ENCODE measurements around the gene SFT2D3.

Gene SFT2D3, protein sequence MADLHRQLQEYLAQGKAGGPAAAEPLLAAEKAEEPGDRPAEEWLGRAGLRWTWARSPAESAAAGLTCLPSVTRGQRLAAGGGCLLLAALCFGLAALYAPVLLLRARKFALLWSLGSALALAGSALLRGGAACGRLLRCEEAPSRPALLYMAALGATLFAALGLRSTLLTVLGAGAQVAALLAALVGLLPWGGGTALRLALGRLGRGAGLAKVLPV

DNA sequence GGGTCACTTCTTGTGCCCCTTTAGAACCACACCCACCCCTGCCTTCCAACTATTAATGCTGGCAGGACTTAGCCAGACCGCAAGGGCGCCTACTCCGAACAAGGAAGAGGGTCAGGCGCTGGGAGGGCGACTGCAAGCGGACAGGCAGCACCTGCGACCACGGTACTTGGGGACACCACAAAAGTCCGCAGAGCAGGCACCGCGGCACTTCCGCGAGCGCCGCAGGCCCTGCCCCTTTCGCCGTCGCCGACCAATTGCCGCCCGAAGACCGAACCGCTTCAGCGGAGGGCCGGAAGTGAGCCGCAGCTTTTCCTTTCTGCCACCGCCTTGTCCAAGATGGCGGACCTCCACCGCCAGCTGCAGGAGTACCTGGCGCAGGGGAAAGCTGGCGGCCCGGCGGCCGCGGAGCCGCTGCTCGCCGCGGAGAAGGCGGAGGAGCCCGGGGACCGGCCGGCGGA is at the start of gene SFT2D3:
TSS of gene SFT2D3 (plus strand) at position 305 of the 458 bp plus-strand sequence. CDS start at position 337, 32 bp downstream.
- DNase-seq (ENCODE audit: extremely low spot score, insufficient read length, low read depth) (peak; percentile 84), FAIRE-seq (no peak)

DNA sequence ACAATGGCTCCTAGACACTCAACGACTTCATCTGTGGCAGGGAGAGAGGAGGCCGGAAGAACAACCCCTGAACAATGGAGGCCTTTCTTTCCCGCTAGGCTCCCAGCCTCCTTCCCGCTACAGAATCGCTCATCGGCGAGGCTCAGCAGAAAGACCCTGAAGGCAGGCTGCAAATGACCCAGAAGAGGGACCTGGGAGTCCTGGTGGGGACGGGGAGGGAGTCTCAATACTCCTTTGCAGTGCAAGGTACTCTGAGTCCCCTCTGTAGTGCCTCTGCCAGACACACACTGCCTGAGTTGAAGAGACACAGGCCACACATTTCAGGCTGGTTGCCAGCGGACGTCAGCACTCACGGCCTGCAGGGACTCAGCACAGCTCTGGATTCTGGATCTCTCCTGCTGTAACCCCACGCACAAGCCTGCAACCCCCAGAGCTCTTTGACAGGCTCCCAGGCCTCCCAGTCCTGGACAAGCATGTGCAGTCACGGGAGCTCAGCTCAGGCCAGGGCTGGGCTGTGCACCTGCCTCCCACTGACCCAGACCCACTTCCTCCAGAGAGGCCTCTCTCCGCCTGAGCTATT is 49.2 kb upstream of the SFT2D3 start:
- DNase-seq (ENCODE audit: extremely low spot score, insufficient read length, low read depth) (no peak), FAIRE-seq (no peak)

DNA sequence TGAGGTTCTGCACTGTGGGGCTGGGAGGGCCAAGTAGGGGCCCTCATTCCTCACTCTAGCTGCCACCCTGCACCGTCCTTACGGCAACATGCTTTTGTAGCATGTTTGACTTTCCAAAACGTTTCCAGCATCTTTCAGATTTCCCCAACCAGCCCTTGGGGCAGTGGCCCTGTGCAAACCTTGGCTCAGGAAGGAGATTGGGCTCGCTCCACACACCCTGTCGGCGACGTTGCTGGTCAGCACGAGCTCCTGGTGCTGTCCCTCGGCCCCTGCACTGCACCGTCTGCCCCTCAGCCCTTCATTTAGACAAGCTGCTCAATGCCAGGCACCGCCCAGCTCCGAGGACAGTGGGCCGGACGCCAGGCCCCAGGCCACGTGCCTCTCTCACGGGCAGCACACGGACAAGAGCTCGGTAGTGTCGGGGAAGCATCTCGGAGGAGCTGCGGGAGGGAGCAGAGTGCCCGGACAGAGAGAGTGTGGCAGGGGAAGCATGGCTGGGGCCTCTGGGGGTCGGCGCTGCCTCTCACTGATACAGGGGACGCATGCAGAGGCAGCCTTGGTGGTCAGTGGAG is 48.4 kb upstream of the SFT2D3 start:
- no peak for FAIRE-seq

DNA sequence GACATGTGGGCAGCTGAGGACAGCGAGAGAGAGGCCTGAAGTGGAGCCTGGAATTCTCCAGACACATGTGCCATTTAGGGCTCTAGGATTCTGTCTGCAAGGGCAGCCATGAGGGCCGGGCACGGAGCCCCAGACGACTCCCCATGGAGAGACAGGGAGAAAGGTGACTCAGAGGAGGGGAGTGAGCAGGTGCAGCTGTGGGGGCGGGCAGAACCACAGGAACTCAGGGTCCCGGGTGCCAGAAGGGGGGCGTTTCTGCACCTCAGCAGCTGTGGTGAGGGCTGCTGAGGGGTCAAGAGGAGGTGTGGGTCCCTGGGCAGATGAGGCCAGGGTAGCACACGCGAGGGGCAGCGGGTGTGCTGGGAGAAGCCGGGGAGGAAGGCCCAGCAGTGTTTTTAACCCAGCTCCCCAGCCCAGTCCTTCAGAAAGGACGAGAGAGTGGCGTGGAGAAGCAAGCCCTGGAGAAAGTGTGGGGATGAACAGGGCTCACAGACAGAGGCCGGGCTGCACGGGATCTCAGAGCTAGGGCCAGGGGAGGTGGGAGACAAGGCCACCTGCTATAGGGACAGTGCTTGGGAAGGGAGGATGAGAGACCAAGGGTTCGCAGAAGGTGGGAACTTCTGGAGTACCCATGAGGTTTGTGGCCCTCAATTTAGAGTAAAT is 47.7 kb upstream of the SFT2D3 start:
- FAIRE-seq: no peak
- no peak for DNase-seq (ENCODE audit: extremely low spot score, insufficient read length, low read depth)

More for the DNA sequence above, 48.4 kb upstream of the SFT2D3 start:
- DNase-seq (ENCODE audit: extremely low spot score, insufficient read length, low read depth): no peak

DNA sequence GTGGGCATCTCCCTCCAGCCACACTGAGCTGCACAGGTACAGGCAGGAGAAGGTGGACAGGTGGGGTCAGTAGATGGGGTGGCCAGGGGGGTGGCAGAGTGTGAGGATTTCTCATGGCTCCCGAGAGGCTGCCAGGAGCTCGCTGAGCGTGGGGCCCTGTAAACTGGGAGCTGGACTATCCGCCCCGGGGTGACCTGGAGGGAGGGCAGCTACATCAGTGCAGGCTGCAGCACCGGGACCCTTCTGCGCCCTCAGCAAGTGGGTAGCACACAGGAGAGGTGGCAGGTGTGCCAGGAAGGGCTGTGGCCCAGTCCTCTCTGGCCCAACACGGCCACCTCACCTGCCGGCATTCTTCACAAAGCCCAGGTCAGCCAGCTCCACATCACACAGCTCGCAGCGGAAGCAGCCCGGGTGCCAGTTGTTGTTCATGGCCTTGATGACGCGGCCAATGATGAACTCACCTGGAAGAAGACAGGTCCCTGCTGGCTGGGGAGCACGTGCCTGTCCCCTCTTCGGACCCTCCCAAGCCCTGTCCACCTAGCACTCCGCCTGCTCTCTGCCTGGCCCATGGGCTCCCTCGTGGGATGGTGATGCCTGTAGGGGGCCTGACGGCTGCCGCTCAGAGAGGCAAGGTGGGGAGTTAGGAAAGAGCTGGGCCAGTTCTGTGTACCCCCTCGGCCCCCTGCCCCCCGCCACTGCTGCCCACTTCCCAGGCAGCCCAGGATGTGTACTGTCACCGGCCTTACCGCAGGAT is 47.0 kb upstream of the SFT2D3 start:
- no peak for FAIRE-seq
- no peak for DNase-seq (ENCODE audit: extremely low spot score, insufficient read length, low read depth)

DNA sequence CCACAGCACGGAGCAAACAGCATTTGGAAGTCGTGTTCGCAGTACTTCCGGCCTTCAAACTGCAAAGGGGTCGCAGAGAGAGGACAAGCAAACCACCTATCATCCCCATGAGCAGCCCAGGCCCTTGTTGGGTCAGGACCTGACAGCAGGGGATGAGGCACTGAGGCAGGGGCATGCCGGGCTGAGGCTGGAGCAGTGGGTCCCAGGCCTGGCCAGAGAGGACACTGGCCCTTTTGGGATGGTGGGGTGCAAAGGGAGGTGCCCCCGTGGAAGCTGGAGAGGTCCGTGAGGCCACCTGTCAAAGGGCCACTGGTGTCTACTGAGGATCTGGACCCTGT is 46.5 kb upstream of the SFT2D3 start:
- DNase-seq (ENCODE audit: extremely low spot score, insufficient read length, low read depth): no peak
- no peak for FAIRE-seq

DNA sequence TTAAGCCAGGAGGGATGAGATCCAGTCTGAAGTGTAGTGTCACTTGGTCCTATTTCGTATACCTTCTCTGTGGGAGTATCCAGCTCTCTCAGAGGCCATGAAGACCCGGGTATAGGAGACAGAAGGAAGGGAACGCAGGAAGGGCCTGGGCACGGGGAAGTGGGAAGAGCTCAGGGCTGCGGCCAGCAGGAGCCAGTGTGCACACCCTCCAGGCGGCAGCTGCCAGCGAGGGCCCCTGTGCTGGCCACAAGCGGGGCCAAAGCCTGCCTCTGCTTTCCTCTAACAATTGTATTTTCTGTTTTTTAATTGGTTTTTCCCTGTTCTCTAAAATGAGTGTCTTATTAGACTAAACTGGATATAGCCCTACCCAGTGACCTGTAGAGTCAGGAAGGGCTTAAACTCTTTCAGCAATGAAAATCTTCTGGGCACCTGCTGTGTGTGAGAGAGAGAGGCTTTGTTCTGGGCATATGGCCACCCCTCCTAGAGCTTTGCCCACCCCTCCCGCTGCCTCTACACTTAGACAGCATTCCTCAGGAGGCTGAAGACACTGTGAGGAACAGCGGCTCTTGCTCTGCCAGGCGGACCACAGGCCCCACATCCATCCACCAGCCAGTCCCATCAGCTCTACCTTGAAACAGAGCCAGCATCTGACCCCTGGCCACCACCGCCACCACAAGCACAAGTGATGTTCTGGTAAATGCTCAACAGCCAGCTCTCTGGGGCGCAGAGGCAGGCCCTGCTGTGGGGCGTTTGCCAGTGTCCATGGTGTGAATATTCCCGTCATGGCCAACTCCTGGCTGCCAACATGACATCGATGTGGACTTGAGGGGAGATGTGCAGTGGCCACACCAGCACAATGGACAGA is 45.9 kb upstream of the SFT2D3 start:
- DNase-seq (ENCODE audit: extremely low spot score, insufficient read length, low read depth) (no peak), FAIRE-seq (no peak)

DNA sequence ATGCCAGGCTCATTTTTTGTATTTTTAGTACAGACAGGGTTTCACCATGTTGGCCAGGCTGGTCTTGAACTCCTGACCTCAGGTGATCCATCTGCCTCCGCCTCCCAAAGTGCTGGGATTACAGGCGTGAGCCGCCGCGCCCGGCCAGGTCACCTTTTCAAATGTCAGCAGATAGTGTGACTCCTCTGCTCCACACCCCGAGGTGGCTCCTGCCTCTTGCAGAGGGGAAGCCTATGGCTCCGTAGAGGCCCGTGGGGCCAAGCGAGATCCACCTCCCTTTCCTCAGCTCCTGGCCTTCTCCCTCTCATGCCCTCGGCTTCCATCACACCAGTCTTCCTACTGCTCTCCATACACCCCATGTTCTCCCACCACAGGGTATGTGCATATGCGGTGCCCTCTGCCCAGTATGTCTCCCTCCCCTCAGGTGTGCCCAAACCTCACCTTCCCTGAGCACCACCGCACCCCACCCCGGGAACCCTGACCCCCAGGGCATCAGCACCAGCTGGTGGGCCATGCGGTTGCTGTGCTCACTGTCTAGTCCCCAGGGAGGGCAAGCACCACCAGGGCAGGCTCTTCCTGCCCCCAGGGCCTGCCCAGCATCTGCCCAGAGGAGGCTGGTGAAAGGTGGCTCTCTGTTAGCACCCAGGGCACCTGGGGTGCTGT is 44.6 kb upstream of the SFT2D3 start:
- DNase-seq (ENCODE audit: extremely low spot score, insufficient read length, low read depth) (no peak), FAIRE-seq (no peak)

DNA sequence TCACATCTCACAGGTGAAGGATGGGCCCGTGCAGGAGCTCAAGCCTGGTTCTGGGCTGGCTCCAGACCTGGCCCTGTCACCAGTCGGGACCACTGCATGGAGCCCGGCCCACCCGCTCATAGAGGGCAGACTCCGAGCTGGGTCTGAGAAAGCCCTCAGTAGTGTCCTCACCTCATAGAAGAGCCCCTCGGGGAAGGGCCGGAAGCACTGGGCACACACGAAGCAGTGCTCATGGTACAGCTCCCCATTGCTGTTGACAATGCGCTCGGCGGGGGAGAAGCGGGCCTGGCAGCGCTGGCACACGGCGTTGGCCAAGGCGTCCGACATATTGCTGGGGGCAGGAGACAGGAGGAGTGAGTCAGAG is 44.1 kb upstream of the SFT2D3 start:
- FAIRE-seq: no peak
- no peak for DNase-seq (ENCODE audit: extremely low spot score, insufficient read length, low read depth)

DNA sequence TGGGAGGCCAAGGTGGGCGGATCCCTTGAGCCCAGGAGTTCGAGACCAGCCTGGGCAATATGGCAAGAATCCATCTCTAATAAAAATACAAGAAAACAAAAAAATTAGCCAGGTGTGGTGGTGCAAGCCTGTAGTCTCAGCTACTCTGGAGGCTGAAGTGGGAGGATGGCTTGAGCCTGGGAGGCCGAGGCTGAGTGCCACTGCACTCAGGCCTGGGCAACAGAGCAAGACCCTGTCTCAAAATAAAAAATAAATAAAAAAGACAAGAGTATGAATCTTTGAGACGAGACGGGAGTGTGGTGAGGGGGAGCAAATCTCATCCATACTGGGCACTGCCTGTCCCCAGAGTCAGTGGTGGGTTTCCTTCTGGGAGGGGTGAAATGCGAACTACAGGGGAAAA is 43.2 kb upstream of the SFT2D3 start:
- DNase-seq (ENCODE audit: extremely low spot score, insufficient read length, low read depth): no peak
- FAIRE-seq: no peak

DNA sequence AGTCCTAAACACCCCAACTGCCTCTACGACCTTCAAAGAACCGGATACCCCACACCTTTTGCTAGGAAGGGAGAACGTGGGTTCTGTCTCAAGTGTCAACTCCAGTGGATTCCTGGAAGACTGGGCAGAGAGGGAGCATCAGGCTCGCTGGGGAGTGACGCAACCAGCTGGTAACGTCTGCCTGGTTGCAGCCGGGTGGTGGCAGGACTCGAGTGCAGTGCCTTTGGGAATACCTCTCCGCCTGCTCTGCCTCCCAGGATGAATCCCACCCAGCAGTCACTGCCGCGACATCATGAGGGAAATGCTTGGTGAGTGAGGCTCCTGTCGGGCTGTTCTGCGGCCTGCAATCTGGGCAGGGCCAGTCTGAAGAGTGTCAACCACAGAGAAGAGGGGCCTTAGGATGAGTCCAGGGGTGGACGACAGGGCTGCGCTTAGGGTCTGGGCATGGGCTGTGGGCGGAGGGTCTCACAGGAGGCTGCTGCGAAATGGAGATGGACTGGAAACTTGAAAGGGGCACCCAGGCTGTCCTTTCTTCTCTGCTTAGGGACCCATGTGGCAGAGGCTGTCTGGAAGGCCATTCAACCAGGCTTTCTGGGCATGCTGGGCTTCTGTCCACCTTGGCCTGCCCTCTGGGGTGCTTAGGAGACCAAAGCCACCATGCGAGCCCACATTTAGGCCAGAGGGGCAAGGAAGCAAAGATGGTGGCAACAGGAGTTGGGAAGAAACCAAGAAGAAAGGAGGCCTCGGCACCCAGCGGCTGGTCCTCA is 42.5 kb upstream of the SFT2D3 start:
- FAIRE-seq (no peak), DNase-seq (ENCODE audit: extremely low spot score, insufficient read length, low read depth) (no peak)

DNA sequence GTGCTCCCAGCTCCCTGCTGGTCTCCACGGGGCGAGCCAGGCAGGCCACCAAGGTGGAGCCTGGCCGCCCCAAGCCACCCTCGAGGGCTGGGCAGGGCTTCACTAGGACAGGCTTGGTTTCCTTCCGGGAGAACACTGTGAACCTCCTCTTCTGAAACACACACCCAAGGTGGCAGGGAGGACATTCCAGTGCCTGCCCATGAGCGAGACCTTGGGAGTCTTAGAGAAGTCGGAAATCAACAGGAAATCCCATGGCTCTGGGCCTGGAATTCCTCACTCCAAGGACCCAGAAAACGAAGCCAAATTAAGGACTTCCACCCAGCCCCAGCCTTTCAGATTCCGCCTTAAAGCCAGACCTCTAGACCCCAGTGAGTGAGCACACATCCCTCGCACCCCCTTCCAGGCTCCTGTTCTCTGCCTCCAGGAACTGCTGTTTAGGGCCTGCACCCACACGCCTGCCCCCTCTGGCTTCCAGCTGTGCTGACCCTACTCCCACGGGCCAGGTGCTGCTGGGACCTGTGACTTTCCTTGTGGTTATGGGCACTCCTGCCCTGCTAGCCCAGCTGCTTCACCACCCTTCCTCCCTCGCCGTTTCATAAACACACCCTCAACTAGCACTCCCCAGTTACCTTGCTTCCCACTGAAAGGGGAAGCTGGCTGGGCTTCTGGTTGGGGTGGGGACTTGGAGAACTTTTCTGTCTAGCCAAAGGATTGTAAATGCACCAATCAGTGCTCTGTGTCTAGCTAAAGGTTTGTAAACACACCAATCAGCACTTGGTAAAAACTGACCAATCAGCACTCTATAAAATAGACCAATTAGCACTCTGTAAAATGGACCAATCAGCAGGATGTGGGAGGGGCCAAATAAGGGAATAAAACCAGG is 41.6 kb upstream of the SFT2D3 start:
- FAIRE-seq (no peak), DNase-seq (ENCODE audit: extremely low spot score, insufficient read length, low read depth) (no peak)

DNA sequence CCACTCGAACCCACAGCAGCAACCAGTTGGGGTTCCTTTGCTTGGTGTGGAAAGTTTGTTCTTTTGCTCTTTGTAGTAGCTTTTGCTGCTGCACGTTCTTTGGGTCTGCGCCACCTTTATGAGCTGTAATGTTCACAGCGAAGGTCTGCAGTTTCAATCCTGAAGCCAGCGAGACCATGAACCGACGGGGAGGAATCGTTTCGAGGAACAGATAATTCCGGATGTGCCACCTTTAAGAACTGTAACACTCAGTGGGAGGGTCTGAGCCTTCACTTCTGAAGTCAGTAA is 41.1 kb upstream of the SFT2D3 start:
- no peak for FAIRE-seq
- DNase-seq (ENCODE audit: extremely low spot score, insufficient read length, low read depth): no peak

DNA sequence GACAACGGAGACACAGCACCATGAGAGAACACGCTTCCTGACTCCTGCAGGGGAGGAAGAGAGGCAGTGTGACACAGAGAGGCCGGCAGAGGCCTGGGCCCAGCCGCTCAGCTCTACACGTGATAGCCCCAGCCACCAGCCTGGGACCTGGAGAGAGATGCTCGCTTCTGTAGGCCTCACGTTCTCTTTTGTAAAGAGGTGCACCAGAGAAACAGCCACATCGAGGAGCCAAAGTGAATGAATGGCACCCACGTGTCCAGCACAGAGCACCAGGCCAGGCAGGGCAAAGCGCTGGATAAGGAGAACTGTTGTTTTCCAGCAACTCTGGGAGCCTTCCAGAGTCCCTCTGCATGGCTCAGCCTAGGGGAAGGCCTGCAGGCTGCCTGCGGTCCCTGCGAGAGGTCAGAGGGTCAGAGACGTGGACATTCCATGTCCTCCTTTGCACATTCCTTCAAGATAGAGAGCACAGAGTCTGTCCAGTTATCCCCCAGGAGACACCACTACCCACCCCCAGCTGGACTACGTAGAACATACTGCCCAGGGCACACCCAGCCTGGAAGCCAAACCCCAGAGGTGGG is 40.1 kb upstream of the SFT2D3 start:
- DNase-seq (ENCODE audit: extremely low spot score, insufficient read length, low read depth) (no peak), FAIRE-seq (no peak)

DNA sequence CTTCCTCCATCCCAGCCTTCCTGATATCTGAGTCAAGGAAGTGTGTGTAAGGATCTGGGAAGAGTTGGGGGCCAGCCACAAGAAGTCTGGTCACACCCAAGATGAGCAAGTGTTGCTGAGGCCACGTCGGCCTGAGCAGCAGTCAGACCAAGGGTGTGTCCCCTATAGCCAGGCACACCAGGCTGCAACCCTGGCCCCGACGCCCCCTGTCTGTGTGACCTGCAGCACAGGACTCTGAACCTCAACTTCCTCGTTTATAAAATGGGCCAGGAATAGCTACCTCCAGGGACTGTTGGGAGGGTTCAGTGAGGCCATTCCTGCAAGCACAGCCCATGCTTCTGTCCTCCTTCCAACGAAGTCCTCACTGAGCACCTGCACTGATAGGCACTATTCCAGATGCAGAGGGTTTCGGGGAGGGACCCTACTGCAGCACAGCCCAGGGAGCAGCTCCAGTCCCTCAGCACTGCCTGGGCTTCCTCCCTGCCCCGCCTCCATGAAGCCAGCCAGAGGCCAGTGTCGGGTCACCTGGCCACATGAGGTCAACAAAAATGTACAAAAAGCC is 39.3 kb upstream of the SFT2D3 start:
- FAIRE-seq: no peak
- no peak for DNase-seq (ENCODE audit: extremely low spot score, insufficient read length, low read depth)

DNA sequence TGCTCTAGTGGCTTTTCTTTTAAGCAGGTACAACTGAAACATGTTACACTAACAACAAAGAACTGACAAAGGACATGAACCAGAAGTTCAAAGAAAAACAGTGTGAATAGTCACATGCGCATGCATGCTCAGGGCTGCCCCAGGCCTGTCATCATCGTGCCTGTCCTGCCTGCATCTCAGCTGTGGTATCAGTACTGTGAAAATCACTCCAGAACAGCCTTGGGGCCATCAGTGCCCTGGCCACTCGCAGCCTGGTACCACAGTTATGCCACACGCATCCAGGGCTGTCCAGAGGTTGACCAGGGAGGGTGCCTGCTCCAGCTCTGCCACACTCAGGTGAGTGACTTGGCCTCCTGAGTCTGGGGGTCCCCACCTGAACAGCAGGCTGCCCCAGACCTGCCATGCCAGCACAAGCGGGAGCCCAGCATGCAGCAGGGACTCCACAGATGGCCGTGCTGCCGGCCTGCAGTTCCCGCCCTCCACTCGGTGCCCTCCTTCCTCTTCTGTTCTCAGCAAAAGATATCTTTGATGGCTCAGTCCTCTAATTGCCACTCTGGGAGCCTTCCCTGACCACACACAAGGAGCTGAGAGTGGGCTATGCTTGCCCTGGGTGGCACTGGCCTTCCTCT is 38.2 kb upstream of the SFT2D3 start:
- no peak for FAIRE-seq
- DNase-seq (ENCODE audit: extremely low spot score, insufficient read length, low read depth): no peak

DNA sequence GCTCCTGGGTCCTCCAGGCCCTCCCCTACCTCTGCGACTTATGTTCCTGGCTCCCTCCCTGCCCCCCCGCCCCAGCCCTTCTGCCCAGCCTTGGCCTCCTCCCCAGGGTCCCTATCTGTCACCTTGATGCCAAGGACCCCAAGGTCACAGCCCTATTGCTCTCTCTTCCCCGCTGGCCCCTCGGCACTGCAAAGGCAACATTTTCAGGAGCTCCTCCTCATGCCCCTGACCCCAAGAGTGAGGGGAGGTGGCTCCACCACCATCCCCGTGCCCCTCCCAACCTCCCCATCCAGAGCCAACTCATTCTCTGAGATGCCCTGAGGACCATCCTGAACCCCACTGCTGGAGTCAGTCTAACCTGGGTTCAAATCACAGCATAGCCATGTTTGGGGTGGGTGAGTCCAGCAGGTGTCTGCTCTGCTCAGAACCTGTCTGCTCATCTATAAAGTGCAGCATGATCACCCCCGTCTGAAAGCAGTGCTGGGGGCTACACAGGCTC is 37.7 kb upstream of the SFT2D3 start:
- DNase-seq (ENCODE audit: extremely low spot score, insufficient read length, low read depth) (no peak), FAIRE-seq (no peak)
